A673 (cell line): ENCODE measurements around the gene AMOT.

Experiments used
- CTCF ChIP-seq: fragments of 300-800, 200-600 bp; sonication (generic); conservative IDR thresholded peaks from 2 replicates; pipeline ENCODE4 v1.5.1; 2017; ENCODE audit warnings: low read depth, mild to moderate bottlenecking, antibody characterized with exemption, low read length, moderate library complexity, mixed read lengths
- EZH2 ChIP-seq: fragments of 200-600 bp; sonication (generic); IDR thresholded peaks from 2 replicates; pipeline ENCODE4 v1.6.1; 2017; ENCODE audit warnings: borderline replicate concordance, low read depth, mild to moderate bottlenecking, mixed read lengths, antibody characterized with exemption, low read length; ENCODE audit not compliant: poor library complexity, severe bottlenecking

GRCh38 chrX:112819008-112819640 is 21.5 kb downstream of the AMOT start:
- TF ChIP-seq CTCF (no peak), EZH2 (no peak)
